ENCODE results near the gene ATF6.
A peak's percentile ranks its signal among the peaks of the same experiment; 100 is the strongest.

- TF ChIP-seq CTCF (IDR thresholded peaks at IDR 0.05; ENCODE audit: low read depth, low read length, poor library complexity, severe bottlenecking) (peak; percentile 85), EZH2phosphoT487 (IDR thresholded peaks at IDR 0.05; ENCODE audit: borderline replicate concordance, low read length) (no peak)
Observed at GRCh38 chr1:161763522-161764098, 2.5 kb upstream of the ATF6 start.

All from DOHH2 (cell line).